Measurements from ENCODE around the gene MROH7. TPM values are rescaled to one million over a fixed set of nuclear protein-coding genes. Genes with fewer than 3 reads are reported as not detected.

The MROH7 gene
- total RNA-seq, 2 donors from 2014 or later: 0.09 to 1.2 TPM

- ATAC-seq (replicated peaks): no peak
- Mint-ChIP-seq H3K9me3 (no peaks in the 10 kb centered on the region), H3K4me1 (peaks cover 9% of the 10 kb centered on the region), H3K36me3 (ENCODE audit: low read depth) (no peaks in the 10 kb centered on the region), H3K27ac (no peak overlapping the region), H3K4me3 (no peak overlapping the region), H3K27me3 (no peaks in the 10 kb centered on the region)
Observed at GRCh38 chr1:54606096-54606989, 35.2 kb upstream of the MROH7 start.

- H3K9me3 Mint-ChIP-seq: no peaks in the 10 kb centered on the region
- H3K27ac Mint-ChIP-seq: no peak overlapping the region
- ATAC-seq (replicated peaks): no peak
- H3K27me3 Mint-ChIP-seq: no peaks in the 10 kb centered on the region
- no peaks in the 10 kb centered on the region for H3K36me3 Mint-ChIP-seq (ENCODE audit: low read depth)
- no peak overlapping the region for H3K4me3 Mint-ChIP-seq
- H3K4me1 Mint-ChIP-seq: peaks cover 9% of the 10 kb centered on the region
Observed at GRCh38 chr1:54606990-54607325, 34.6 kb upstream of the MROH7 start.

- no peak for ATAC-seq (replicated peaks)
- Mint-ChIP-seq H3K27ac (no peak overlapping the region), H3K4me3 (no peak overlapping the region), H3K4me1 (peaks cover 9% of the 10 kb centered on the region), H3K36me3 (ENCODE audit: low read depth) (no peaks in the 10 kb centered on the region), H3K9me3 (no peaks in the 10 kb centered on the region), H3K27me3 (no peaks in the 10 kb centered on the region)
Observed at GRCh38 chr1:54607821-54608565, 33.6 kb upstream of the MROH7 start.

GRCh38 chr1:54608566-54609230 lies 32.9 kb upstream of the MROH7 start:
- no peak for ATAC-seq (replicated peaks)
- H3K27ac Mint-ChIP-seq: no peak overlapping the region
- no peaks in the 10 kb centered on the region for H3K9me3 Mint-ChIP-seq
- H3K4me1 Mint-ChIP-seq: peaks cover 9% of the 10 kb centered on the region
- H3K4me3 Mint-ChIP-seq: no peak overlapping the region
- H3K36me3 Mint-ChIP-seq (ENCODE audit: low read depth): no peaks in the 10 kb centered on the region
- no peaks in the 10 kb centered on the region for H3K27me3 Mint-ChIP-seq

- no peaks in the 10 kb centered on the region for H3K36me3 Mint-ChIP-seq (ENCODE audit: low read depth)
Observed at GRCh38 chr1:54609301-54609921, 32.2 kb upstream of the MROH7 start.

GRCh38 chr1:54610048-54610447 lies 31.5 kb upstream of the MROH7 start:
- Mint-ChIP-seq H3K9me3 (no peaks in the 10 kb centered on the region), H3K4me1 (no peaks in the 10 kb centered on the region), H3K27ac (no peak overlapping the region), H3K27me3 (peaks cover 2% of the 10 kb centered on the region), H3K36me3 (ENCODE audit: low read depth) (no peaks in the 10 kb centered on the region), H3K4me3 (no peak overlapping the region)
- no peak for ATAC-seq (replicated peaks)

More at GRCh38 chr1:54609301-54609921, 32.2 kb upstream of the MROH7 start:
- Mint-ChIP-seq H3K4me1 (peaks cover 6% of the 10 kb centered on the region), H3K27ac (no peak overlapping the region), H3K27me3 (no peaks in the 10 kb centered on the region), H3K9me3 (no peaks in the 10 kb centered on the region), H3K4me3 (no peak overlapping the region)
- no peak for ATAC-seq (replicated peaks)

GRCh38 chr1:54610601-54611580 lies 30.7 kb upstream of the MROH7 start:
- no peak for ATAC-seq (replicated peaks)
- H3K4me1 Mint-ChIP-seq: no peaks in the 10 kb centered on the region
- no peak overlapping the region for H3K27ac Mint-ChIP-seq
- H3K4me3 Mint-ChIP-seq: no peak overlapping the region
- H3K36me3 Mint-ChIP-seq (ENCODE audit: low read depth): no peaks in the 10 kb centered on the region
- no peaks in the 10 kb centered on the region for H3K9me3 Mint-ChIP-seq
- H3K27me3 Mint-ChIP-seq: peaks cover 5% of the 10 kb centered on the region

- no peak overlapping the region for H3K4me3 Mint-ChIP-seq
- no peaks in the 10 kb centered on the region for H3K9me3 Mint-ChIP-seq
- no peak overlapping the region for H3K27ac Mint-ChIP-seq
- H3K4me1 Mint-ChIP-seq: no peaks in the 10 kb centered on the region
- ATAC-seq (replicated peaks): no peak
- no peaks in the 10 kb centered on the region for H3K36me3 Mint-ChIP-seq (ENCODE audit: low read depth)
- peaks cover 5% of the 10 kb centered on the region for H3K27me3 Mint-ChIP-seq
Observed at GRCh38 chr1:54611621-54612020, 30.0 kb upstream of the MROH7 start.

- H3K4me1 Mint-ChIP-seq: no peaks in the 10 kb centered on the region
- H3K27ac Mint-ChIP-seq: no peak overlapping the region
- H3K9me3 Mint-ChIP-seq: no peaks in the 10 kb centered on the region
- no peaks in the 10 kb centered on the region for H3K36me3 Mint-ChIP-seq (ENCODE audit: low read depth)
- no peak overlapping the region for H3K4me3 Mint-ChIP-seq
- H3K27me3 Mint-ChIP-seq: peaks cover 5% of the 10 kb centered on the region
- no peak for ATAC-seq (replicated peaks)
Observed at GRCh38 chr1:54614024-54614423, 27.6 kb upstream of the MROH7 start.

GRCh38 chr1:54614563-54614962 lies 27.0 kb upstream of the MROH7 start:
- no peak for ATAC-seq (replicated peaks)

GRCh38 chr1:54615531-54616279 lies 25.9 kb upstream of the MROH7 start:
- Mint-ChIP-seq H3K36me3 (ENCODE audit: low read depth) (no peaks in the 10 kb centered on the region), H3K9me3 (no peaks in the 10 kb centered on the region), H3K4me3 (no peak overlapping the region), H3K27ac (no peak overlapping the region), H3K27me3 (peaks cover 9% of the 10 kb centered on the region), H3K4me1 (no peaks in the 10 kb centered on the region)
- no peak for ATAC-seq (replicated peaks)

More at GRCh38 chr1:54614563-54614962, 27.0 kb upstream of the MROH7 start:
- H3K27me3 Mint-ChIP-seq: peaks cover 5% of the 10 kb centered on the region
- H3K4me1 Mint-ChIP-seq: no peaks in the 10 kb centered on the region
- H3K27ac Mint-ChIP-seq: no peak overlapping the region
- H3K9me3 Mint-ChIP-seq: no peaks in the 10 kb centered on the region
- no peaks in the 10 kb centered on the region for H3K36me3 Mint-ChIP-seq (ENCODE audit: low read depth)
- H3K4me3 Mint-ChIP-seq: no peak overlapping the region

GRCh38 chr1:54619749-54620148 lies 21.8 kb upstream of the MROH7 start:
- no peaks in the 10 kb centered on the region for H3K36me3 Mint-ChIP-seq (ENCODE audit: low read depth)
- peaks cover 9% of the 10 kb centered on the region for H3K27me3 Mint-ChIP-seq
- no peak overlapping the region for H3K4me3 Mint-ChIP-seq
- H3K9me3 Mint-ChIP-seq: no peaks in the 10 kb centered on the region
- no peak for ATAC-seq (replicated peaks)
- peaks cover 5% of the 10 kb centered on the region for H3K4me1 Mint-ChIP-seq
- H3K27ac Mint-ChIP-seq: peak overlapping the region; percentile 31

Data from activated T-helper 17 cell treated with anti-CD3 and anti-CD28 coated beads, Interleukin-2, amount 50 U/mL, for 72 hours (primary cell).